ENCODE results near the gene PARVB. TPM values are rescaled to one million over a fixed set of nuclear protein-coding genes. Genes with fewer than 3 reads are reported as not detected.

Gene PARVB
- total RNA-seq, 4 donors from 2014 or later = 33.5 to 73.5 (median 41.5) TPM

GRCh38 chr22:44207173-44207980 is 183.3 kb downstream of the PARVB start:
- H3K27ac ChIP-seq = no peak overlapping the region
- no peak for TF ChIP-seq CTCF (IDR thresholded peaks at IDR 0.05)
- TF ChIP-seq EP300 (IDR thresholded peaks at IDR 0.05) = no peak
- no peak for TF ChIP-seq POLR2A (IDR thresholded peaks at IDR 0.05)
- DNase-seq (ENCODE audit: low spot score in 2 of 2) = no peak
- H3K4me1 ChIP-seq = peaks cover 0 to 3% (median 0%) of the 10 kb centered on the region in 4 donors
- no peak overlapping the region for H3K4me3 ChIP-seq
- peaks cover 0 to 25% (median 2%) of the 10 kb centered on the region in 4 donors for H3K9me3 ChIP-seq
- H3K36me3 ChIP-seq = no peaks in the 10 kb centered on the region
- no peaks in the 10 kb centered on the region for H3K27me3 ChIP-seq
- 79 to 84% methylated on average over 16 of the region's 16 CpGs for WGBS, 2 donors

- no peaks in the 10 kb centered on the region for H3K36me3 ChIP-seq
- no peaks in the 10 kb centered on the region for H3K27me3 ChIP-seq
- no peak overlapping the region for H3K27ac ChIP-seq
- peaks cover 0 to 25% (median 2%) of the 10 kb centered on the region in 4 donors for H3K9me3 ChIP-seq
- no peak overlapping the region for H3K4me3 ChIP-seq
- TF ChIP-seq EP300 (IDR thresholded peaks at IDR 0.05) = no peak
- no peak for TF ChIP-seq POLR2A (IDR thresholded peaks at IDR 0.05)
- TF ChIP-seq CTCF (IDR thresholded peaks at IDR 0.05) = no peak
- WGBS, 2 donors = 76 to 85% methylated on average over 4 of the region's 4 CpGs
- DNase-seq (ENCODE audit: low spot score in 2 of 2) = no peak
- peaks cover 0 to 5% (median 0%) of the 10 kb centered on the region in 4 donors for H3K4me1 ChIP-seq
Observed at GRCh38 chr22:44207981-44208317, 183.8 kb downstream of the PARVB start.

GRCh38 chr22:44209343-44209742 is 185.2 kb downstream of the PARVB start:
- no peak overlapping the region for H3K4me3 ChIP-seq
- no peak overlapping the region for H3K27ac ChIP-seq
- TF ChIP-seq EP300 (IDR thresholded peaks at IDR 0.05) = no peak
- H3K4me1 ChIP-seq = peaks cover 0 to 5% (median 0%) of the 10 kb centered on the region in 4 donors
- 83 to 93% methylated on average over 3 of the region's 3 CpGs for WGBS, 2 donors
- H3K36me3 ChIP-seq = no peaks in the 10 kb centered on the region
- no peaks in the 10 kb centered on the region for H3K27me3 ChIP-seq
- H3K9me3 ChIP-seq = peaks cover 0 to 25% (median 2%) of the 10 kb centered on the region in 4 donors
- no peak for DNase-seq (ENCODE audit: low spot score in 2 of 2)

GRCh38 chr22:44210722-44211121 is 186.6 kb downstream of the PARVB start:
- Histone ChIP-seq H3K27me3 (no peaks in the 10 kb centered on the region), H3K27ac (peak overlapping the region in 1 of 4 donors; percentile 77), H3K4me1 (peaks cover 0 to 5% (median 0%) of the 10 kb centered on the region in 4 donors), H3K9me3 (peaks cover 0 to 37% (median 2%) of the 10 kb centered on the region in 4 donors), H3K36me3 (no peaks in the 10 kb centered on the region), H3K4me3 (no peak overlapping the region)
- WGBS, 2 donors = 80 to 87% methylated on average over 4 of the region's 4 CpGs
- TF ChIP-seq EP300 (IDR thresholded peaks at IDR 0.05) = no peak
- TF ChIP-seq POLR2A (IDR thresholded peaks at IDR 0.05) = no peak
- TF ChIP-seq CTCF (IDR thresholded peaks at IDR 0.05) = no peak
- no peak for DNase-seq (ENCODE audit: low spot score in 2 of 2)

- DNase-seq (ENCODE audit: low spot score in 2 of 2) = no peak
- WGBS, 2 donors = 74 to 80% methylated on average over 6 of the region's 6 CpGs
- TF ChIP-seq POLR2A (IDR thresholded peaks at IDR 0.05) = no peak
- no peak for TF ChIP-seq CTCF (IDR thresholded peaks at IDR 0.05)
- TF ChIP-seq EP300 (IDR thresholded peaks at IDR 0.05) = no peak
- H3K36me3 ChIP-seq = no peaks in the 10 kb centered on the region
- H3K9me3 ChIP-seq = peaks cover 0 to 43% (median 2%) of the 10 kb centered on the region in 4 donors
- peak overlapping the region in 2 of 4 donors; percentile 59 to 77 for H3K27ac ChIP-seq
- no peak overlapping the region for H3K4me3 ChIP-seq
- H3K4me1 ChIP-seq = peaks cover 0 to 5% (median 0%) of the 10 kb centered on the region in 4 donors
- H3K27me3 ChIP-seq = no peaks in the 10 kb centered on the region
Observed at GRCh38 chr22:44211256-44211945, 187.3 kb downstream of the PARVB start.
